Lung (tissue), 12 donors: ENCODE results near the gene CACNA1H. TPM values are rescaled to one million over a fixed set of nuclear protein-coding genes. Genes with fewer than 3 reads are reported as not detected.
"Not testable (repeated sequence)": the region's sequence is repeated elsewhere in the genome, so short reads cannot be mapped to it uniquely, and the experiment has no call there.

ENCODE experiments used
- ATAC-seq: fragments of 200-7000 bp; cut with Tn5 transposase; one replicate; pipeline ENCODE4 v1.9.1; 2020; ENCODE audit warnings: moderate number of reproducible peaks; ENCODE audit not compliant: insufficient read depth, low FRiP score
- DNase-seq, 3 donors: peaks; one replicate each; pipeline ENCODE4 v3.0.0-alpha.2; 2013 to 2017
- H3K27ac ChIP-seq, 2 donors: one replicate each; pipeline ENCODE4 v1.5.1; 2013; ENCODE audit warnings: mild to moderate bottlenecking in 2 of 2, moderate library complexity in 2 of 2, control low read depth in 1 of 2, inconsistent platforms in 1 of 2, low read depth in 1 of 2, low read length in 1 of 2
- H3K27me3 ChIP-seq, 3 donors: one replicate each; pipeline ENCODE4 v1.5.1; 2013; ENCODE audit warnings: low read length in 2 of 3; ENCODE audit not compliant: control insufficient read depth in 3 of 3, insufficient read depth in 3 of 3
- H3K36me3 ChIP-seq, 4 donors: one replicate each; pipeline ENCODE4 v1.5.1; 2013; ENCODE audit warnings: low read length in 4 of 4, mild to moderate bottlenecking in 1 of 4, moderate library complexity in 1 of 4; ENCODE audit not compliant: control insufficient read depth in 4 of 4, insufficient read depth in 4 of 4
- H3K4me1 ChIP-seq, 5 donors: one replicate each; pipeline ENCODE4 v1.5.1; 2013; ENCODE audit warnings: low read length in 5 of 5, mild to moderate bottlenecking in 2 of 5, moderate library complexity in 1 of 5; ENCODE audit not compliant: control insufficient read depth in 5 of 5, insufficient read depth in 5 of 5
- H3K4me3 ChIP-seq: one replicate; pipeline ENCODE4 v1.5.1; 2013; ENCODE audit warnings: mild to moderate bottlenecking, control low read depth, moderate library complexity
- H3K9ac ChIP-seq, 2 donors: one replicate each; pipeline ENCODE4 v1.5.1; 2013; ENCODE audit warnings: low read length in 2 of 2, control low read depth in 1 of 2; ENCODE audit not compliant: insufficient read depth in 1 of 2
- H3K9me3 ChIP-seq, 4 donors: one replicate each; pipeline ENCODE4 v1.5.1; 2013; ENCODE audit warnings: low read length in 3 of 4, mild to moderate bottlenecking in 1 of 4, moderate library complexity in 1 of 4; ENCODE audit not compliant: control insufficient read depth in 4 of 4, insufficient read depth in 3 of 4
- WGBS, 2 donors: extraction: QIAGEN DNeasy Blood & Tissue Kit; methylation state at CpG; one replicate each; pipeline ENCODE4 v1.1.7; 2013; 5-methylcytosine and 5-hydroxymethylcytosine counted together
- polyA plus RNA-seq, 2 donors: library from polyadenylated mRNA; stranded (reverse); fragments of 200-250 nt; gene quantifications; one replicate each; pipeline ENCODE4 v1.2.1, GENCODE V29; 2013
- total RNA-seq, 2 donors: library from RNA; depleted of rRNA in 1 of 2; stranded (reverse); fragments of >200 nt in 1 of 2; gene quantifications; one replicate each; pipeline ENCODE4 v1.2.1, GENCODE V29; 2014 to 2021
- TF ChIP-seq, protein P1 (sequence below): IDR thresholded peaks from 2 replicates; pipeline ENCODE4 v1.5.1; 2012; ENCODE audit warnings: mild to moderate bottlenecking; ENCODE audit errors: control extremely low read depth, extremely low read depth
- donor health status: control.
- donor health status: control.
- donor health status: Bipolar disorder and iron deficiency.
- donor health status: healthy.
- donor health status: DM: yes; HTN: yes; CAD: no.

The CACNA1H gene
- total and polyA plus RNA-seq, 4 donors: 5.0 to 10.3 (median 6.7) TPM

DNA sequence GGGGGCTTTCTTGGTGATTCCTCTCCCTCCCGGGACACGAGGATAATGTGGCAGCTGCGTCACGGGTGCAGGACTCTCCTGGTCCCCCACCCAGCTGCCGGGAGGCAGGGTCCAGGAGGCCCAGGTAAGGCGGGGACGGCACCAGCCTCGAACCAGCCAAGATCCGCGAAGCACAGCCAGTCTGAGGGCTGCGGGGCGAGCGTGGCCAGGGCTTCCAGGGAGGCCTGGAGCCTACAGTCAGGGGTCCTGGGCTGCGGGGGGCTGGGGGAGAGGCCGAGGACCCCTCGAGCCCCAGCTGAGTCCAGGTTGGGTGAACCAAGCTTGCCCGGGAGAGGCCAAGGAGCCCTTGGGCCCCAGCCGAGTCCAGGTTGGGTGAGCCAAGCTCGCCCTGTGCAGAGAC, 112.9 kb downstream of the CACNA1H start:
- TF ChIP-seq, protein P1, sequence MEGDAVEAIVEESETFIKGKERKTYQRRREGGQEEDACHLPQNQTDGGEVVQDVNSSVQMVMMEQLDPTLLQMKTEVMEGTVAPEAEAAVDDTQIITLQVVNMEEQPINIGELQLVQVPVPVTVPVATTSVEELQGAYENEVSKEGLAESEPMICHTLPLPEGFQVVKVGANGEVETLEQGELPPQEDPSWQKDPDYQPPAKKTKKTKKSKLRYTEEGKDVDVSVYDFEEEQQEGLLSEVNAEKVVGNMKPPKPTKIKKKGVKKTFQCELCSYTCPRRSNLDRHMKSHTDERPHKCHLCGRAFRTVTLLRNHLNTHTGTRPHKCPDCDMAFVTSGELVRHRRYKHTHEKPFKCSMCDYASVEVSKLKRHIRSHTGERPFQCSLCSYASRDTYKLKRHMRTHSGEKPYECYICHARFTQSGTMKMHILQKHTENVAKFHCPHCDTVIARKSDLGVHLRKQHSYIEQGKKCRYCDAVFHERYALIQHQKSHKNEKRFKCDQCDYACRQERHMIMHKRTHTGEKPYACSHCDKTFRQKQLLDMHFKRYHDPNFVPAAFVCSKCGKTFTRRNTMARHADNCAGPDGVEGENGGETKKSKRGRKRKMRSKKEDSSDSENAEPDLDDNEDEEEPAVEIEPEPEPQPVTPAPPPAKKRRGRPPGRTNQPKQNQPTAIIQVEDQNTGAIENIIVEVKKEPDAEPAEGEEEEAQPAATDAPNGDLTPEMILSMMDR: no peak
- Histone ChIP-seq H3K9ac (no peak overlapping the region), H3K4me3 (no peak overlapping the region), H3K27ac (no peak overlapping the region), H3K9me3 (peaks cover 0 to 10% (median 0%) of the 10 kb centered on the region in 4 donors), H3K27me3 (peaks cover 0 to 17% (median 7%) of the 10 kb centered on the region in 3 donors), H3K4me1 (peaks cover 0 to 7% (median 0%) of the 10 kb centered on the region in 5 donors), H3K36me3 (no peaks in the 10 kb centered on the region)
- WGBS, 2 donors: 86 to 92% methylated on average over 18 to 19 of the region's 19 CpGs
- DNase-seq: no peak
- ATAC-seq: no peak

DNA sequence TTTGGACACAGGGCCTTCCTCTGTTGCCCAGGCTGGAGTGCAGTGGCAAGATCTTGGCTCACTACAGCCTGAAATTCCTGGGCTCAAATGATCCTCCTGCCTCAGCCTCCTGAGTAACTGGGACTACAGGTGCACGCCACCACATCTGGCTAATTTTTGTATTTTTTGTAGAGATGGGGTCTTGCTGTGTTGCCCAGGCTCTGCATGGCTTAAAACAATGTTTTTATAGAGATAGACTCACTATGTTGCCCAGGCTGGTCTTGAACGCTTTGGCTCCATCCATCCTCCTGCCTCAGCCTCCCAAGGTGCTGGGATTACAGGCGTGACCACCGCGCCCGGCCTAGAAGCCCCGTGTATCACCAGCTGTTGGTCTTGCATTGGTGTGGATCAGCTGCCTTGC, 116.5 kb downstream of the CACNA1H start:
- 94 to 95% methylated on average over 7 of the region's 7 CpGs for WGBS, 2 donors
- H3K4me3 ChIP-seq, H3K27ac ChIP-seq, H3K36me3 ChIP-seq, DNase-seq, H3K27me3 ChIP-seq, ATAC-seq, H3K9ac ChIP-seq: not testable (repeated sequence)
- H3K4me1 ChIP-seq: peaks cover 0 to 11% (median 6%) of the 10 kb centered on the region in 5 donors
- peaks cover 0 to 12% (median 0%) of the 10 kb centered on the region in 4 donors for H3K9me3 ChIP-seq

DNA sequence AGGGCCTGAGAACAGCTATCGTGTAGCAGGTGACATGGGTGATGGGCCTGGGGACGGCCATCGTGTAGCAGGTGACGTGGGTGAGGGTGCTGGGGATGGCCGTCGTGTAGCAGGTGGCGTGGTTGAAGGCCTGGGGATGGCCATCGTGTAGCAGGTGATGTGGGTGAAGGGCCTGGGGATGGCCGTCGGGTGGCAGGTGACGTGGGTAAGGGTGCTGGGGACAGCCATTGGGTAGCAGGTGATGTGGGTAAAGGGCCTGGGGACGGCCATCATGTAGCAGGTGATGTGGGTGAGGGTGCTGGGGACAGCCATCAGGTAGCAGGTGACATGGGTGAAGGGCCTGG, 118.4 kb downstream of the CACNA1H start:
- WGBS, 2 donors: 78 to 84% methylated on average over 12 of the region's 12 CpGs
- Histone ChIP-seq H3K4me1 (peaks cover 0 to 11% (median 4%) of the 10 kb centered on the region in 5 donors), H3K27me3 (no peaks in the 10 kb centered on the region), H3K9me3 (peaks cover 0 to 6% (median 0%) of the 10 kb centered on the region in 4 donors), H3K4me3 (no peak overlapping the region), H3K36me3 (no peaks in the 10 kb centered on the region), H3K9ac (no peak overlapping the region), H3K27ac (no peak overlapping the region)
- DNase-seq (peak in 1 of 3 donors; percentile 51), ATAC-seq (no peak)
- TF ChIP-seq, protein P1: no peak

Other genes starting within 250 kb of the CACNA1H start
- gene LMF1, start 182.1 kb upstream of the CACNA1H start, total RNA-seq: 10 to 100 TPM; 22.1 to 23.7 TPM
- gene LMF1, start 182.1 kb upstream of the CACNA1H start, polyA plus RNA-seq: 10 to 100 TPM in 1 of 2 donors, 1 to 10 TPM in 1; 9.1 to 19.0 TPM
- gene SOX8, start 171.3 kb upstream of the CACNA1H start, total RNA-seq: 1 to 10 TPM in 1 of 2 donors, under 1 TPM in 1; 0.40 to 4.0 TPM
- gene SOX8, start 171.3 kb upstream of the CACNA1H start, polyA plus RNA-seq: under 1 TPM; 0.33 to 0.39 TPM
- gene SSTR5, start 80.4 kb upstream of the CACNA1H start, total RNA-seq: under 1 TPM in 1 of 2 donors, not detected in 1; 0.23 TPM
- gene SSTR5, start 80.4 kb upstream of the CACNA1H start, polyA plus RNA-seq: not detected
- under 1 TPM in 1 of 2 donors, not detected in 1; 0.74 TPM for gene C1QTNF8, start 56.9 kb upstream of the CACNA1H start, total RNA-seq
- under 1 TPM in 1 of 2 donors, not detected in 1; 0.08 TPM for gene C1QTNF8, start 56.9 kb upstream of the CACNA1H start, polyA plus RNA-seq
- gene TPSG1, start 72.2 kb downstream of the CACNA1H start, total RNA-seq: 1 to 10 TPM in 1 of 2 donors, not detected in 1; 2.9 TPM
- gene TPSG1, start 72.2 kb downstream of the CACNA1H start, polyA plus RNA-seq: under 1 TPM; 0.03 to 0.71 TPM
- gene TPSB2, start 77.1 kb downstream of the CACNA1H start, total RNA-seq: 100 to 1,000 TPM in 1 of 2 donors, under 1 TPM in 1; 0.46 to 154 TPM
- gene TPSB2, start 77.1 kb downstream of the CACNA1H start, polyA plus RNA-seq: 10 to 100 TPM; 12.9 to 91.5 TPM
- gene TPSAB1, start 87.6 kb downstream of the CACNA1H start, total RNA-seq: 100 to 1,000 TPM in 1 of 2 donors, not detected in 1; 129 TPM
- 10 to 100 TPM; 10.1 to 89.3 TPM for gene TPSAB1, start 87.6 kb downstream of the CACNA1H start, polyA plus RNA-seq
- 1 to 10 TPM in 1 of 2 donors, not detected in 1; 7.0 TPM for gene TPSD1, start 103.0 kb downstream of the CACNA1H start, total RNA-seq
- 1 to 10 TPM in 1 of 2 donors, under 1 TPM in 1; 0.54 to 2.9 TPM for gene TPSD1, start 103.0 kb downstream of the CACNA1H start, polyA plus RNA-seq
- 10 to 100 TPM; 91.2 to 96.8 TPM for gene UBE2I, start 156.5 kb downstream of the CACNA1H start, total RNA-seq
- 10 to 100 TPM; 63.9 to 71.7 TPM for gene UBE2I, start 156.5 kb downstream of the CACNA1H start, polyA plus RNA-seq
- gene BAIAP3, start 180.5 kb downstream of the CACNA1H start, total RNA-seq: 10 to 100 TPM; 15.9 to 46.6 TPM
- gene BAIAP3, start 180.5 kb downstream of the CACNA1H start, polyA plus RNA-seq: 1 to 10 TPM; 4.5 to 7.9 TPM
- 10 to 100 TPM; 32.5 to 66.4 TPM for gene TSR3, start 198.8 kb downstream of the CACNA1H start, total RNA-seq
- gene TSR3, start 198.8 kb downstream of the CACNA1H start, polyA plus RNA-seq: 10 to 100 TPM; 54.7 to 58.5 TPM
- 10 to 100 TPM; 34.8 to 80.1 TPM for gene GNPTG, start 198.8 kb downstream of the CACNA1H start, total RNA-seq
- gene GNPTG, start 198.8 kb downstream of the CACNA1H start, polyA plus RNA-seq: 10 to 100 TPM; 75.5 to 92.7 TPM